A673 (cell line): Measurements from ENCODE around the gene FCRL4.

Experiments
- EZH2 ChIP-seq: fragments of 200-600 bp; sonication (generic); IDR thresholded peaks from 2 replicates; pipeline ENCODE4 v1.6.1; 2017; ENCODE audit warnings: borderline replicate concordance, low read depth, mild to moderate bottlenecking, mixed read lengths, antibody characterized with exemption, low read length; ENCODE audit not compliant: poor library complexity, severe bottlenecking
- TF ChIP-seq, protein P1 (sequence below): fragments of 300-800, 200-600 bp; sonication (generic); conservative IDR thresholded peaks from 2 replicates; pipeline ENCODE4 v1.5.1; 2017; ENCODE audit warnings: low read depth, mild to moderate bottlenecking, antibody characterized with exemption, low read length, moderate library complexity, mixed read lengths

GRCh38 chr1:157585984-157586383 is 11.9 kb downstream of the FCRL4 start:
- TF ChIP-seq, protein P1, sequence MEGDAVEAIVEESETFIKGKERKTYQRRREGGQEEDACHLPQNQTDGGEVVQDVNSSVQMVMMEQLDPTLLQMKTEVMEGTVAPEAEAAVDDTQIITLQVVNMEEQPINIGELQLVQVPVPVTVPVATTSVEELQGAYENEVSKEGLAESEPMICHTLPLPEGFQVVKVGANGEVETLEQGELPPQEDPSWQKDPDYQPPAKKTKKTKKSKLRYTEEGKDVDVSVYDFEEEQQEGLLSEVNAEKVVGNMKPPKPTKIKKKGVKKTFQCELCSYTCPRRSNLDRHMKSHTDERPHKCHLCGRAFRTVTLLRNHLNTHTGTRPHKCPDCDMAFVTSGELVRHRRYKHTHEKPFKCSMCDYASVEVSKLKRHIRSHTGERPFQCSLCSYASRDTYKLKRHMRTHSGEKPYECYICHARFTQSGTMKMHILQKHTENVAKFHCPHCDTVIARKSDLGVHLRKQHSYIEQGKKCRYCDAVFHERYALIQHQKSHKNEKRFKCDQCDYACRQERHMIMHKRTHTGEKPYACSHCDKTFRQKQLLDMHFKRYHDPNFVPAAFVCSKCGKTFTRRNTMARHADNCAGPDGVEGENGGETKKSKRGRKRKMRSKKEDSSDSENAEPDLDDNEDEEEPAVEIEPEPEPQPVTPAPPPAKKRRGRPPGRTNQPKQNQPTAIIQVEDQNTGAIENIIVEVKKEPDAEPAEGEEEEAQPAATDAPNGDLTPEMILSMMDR = no peak
- no peak for TF ChIP-seq EZH2
